Naive thymus-derived CD4-positive, alpha-beta T cell (primary cell): ENCODE measurements around the gene LRRFIP1. TPM values are rescaled to one million over a fixed set of nuclear protein-coding genes. Genes with fewer than 3 reads are reported as not detected.
"Not testable (repeated sequence)": the region's sequence is repeated elsewhere in the genome, so short reads cannot be mapped to it uniquely, and the experiment has no call there.

Source experiments
- ATAC-seq: fragments of 150-1000 bp; cut with Tn5 transposase; 2 replicates; pipeline ENCODE4 v1.10.0; 2021; ENCODE audit warnings: mild to moderate bottlenecking, moderate library complexity
- CTCF ChIA-PET: fragments of 350-600 bp; sonication (Branson Sonifier 250); formaldehyde crosslinking; loops from one replicate; lab custom pipeline; 2021; ENCODE audit warnings: antibody characterized with exemption; lab: Charles Lee
- POLR2A ChIA-PET: fragments of 350-600 bp; sonication (Branson Sonifier 250); formaldehyde crosslinking; loops from one replicate; lab custom pipeline; 2021; ENCODE audit warnings: antibody characterized with exemption, inconsistent platforms; lab: Charles Lee
- DNase-seq, 9 donors: peaks; one replicate each; pipeline versions ENCODE4 v3.0.0 to v3.0.0-alpha.2; 2020 to 2022; ENCODE audit warnings: mixed read lengths in 1 of 9
- H3K27ac ChIP-seq: one replicate; pipeline ENCODE4 v1.7.0; 2013; ENCODE audit warnings: mild to moderate bottlenecking, low read depth, low read length, moderate library complexity
- H3K27me3 ChIP-seq, 2 donors: one replicate each; pipeline ENCODE4 v1.7.0; 2013; ENCODE audit warnings: low read length in 2 of 2, mild to moderate bottlenecking in 2 of 2, moderate library complexity in 2 of 2; ENCODE audit not compliant: control insufficient read depth in 2 of 2, insufficient read depth in 2 of 2
- H3K36me3 ChIP-seq, 3 experiments: 1 replicate in 2 of 3; 2 replicates in 1 of 3; pipeline ENCODE4 v1.7.0; 2013; ENCODE audit warnings: low read length in 3 of 3, mild to moderate bottlenecking in 3 of 3, moderate library complexity in 1 of 3; ENCODE audit not compliant: insufficient read depth in 3 of 3, control insufficient read depth in 2 of 3
- H3K4me1 ChIP-seq, 2 donors: one replicate each; pipeline ENCODE4 v1.7.0; 2013; ENCODE audit warnings: low read length in 2 of 2, mild to moderate bottlenecking in 2 of 2, moderate library complexity in 1 of 2; ENCODE audit not compliant: control insufficient read depth in 2 of 2, insufficient read depth in 2 of 2
- H3K4me3 ChIP-seq: 2 replicates; pipeline ENCODE4 v1.7.0; 2013; ENCODE audit warnings: mild to moderate bottlenecking, low read length
- H3K9me3 ChIP-seq, 3 experiments: 1 replicate in 2 of 3; 2 replicates in 1 of 3; pipeline ENCODE4 v1.7.0; 2013; ENCODE audit warnings: low read length in 3 of 3; ENCODE audit not compliant: control insufficient read depth in 2 of 3
- H3K27ac Mint-ChIP-seq, 9 donors: one replicate each; pipeline ENCODE4 v1.8.0; 2020 to 2022; ENCODE audit warnings: mixed read lengths in 9 of 9, mild to moderate bottlenecking in 8 of 9, moderate library complexity in 5 of 9, inconsistent platforms in 2 of 9
- H3K27me3 Mint-ChIP-seq, 5 donors: one replicate each; pipeline ENCODE4 v1.8.0; 2021 to 2022; ENCODE audit warnings: mixed read lengths in 5 of 5, mild to moderate bottlenecking in 1 of 5
- H3K36me3 Mint-ChIP-seq, 5 donors: one replicate each; pipeline ENCODE4 v1.8.0; 2020 to 2022; ENCODE audit warnings: mixed read lengths in 5 of 5, mild to moderate bottlenecking in 3 of 5, inconsistent platforms in 1 of 5
- H3K4me1 Mint-ChIP-seq, 7 donors: one replicate each; pipeline ENCODE4 v1.8.0; 2020 to 2022; ENCODE audit warnings: mixed read lengths in 7 of 7, mild to moderate bottlenecking in 3 of 7, inconsistent platforms in 1 of 7
- H3K4me3 Mint-ChIP-seq, 10 donors: one replicate each; pipeline ENCODE4 v1.8.0; 2020 to 2022; ENCODE audit warnings: mild to moderate bottlenecking in 10 of 10, mixed read lengths in 10 of 10, moderate library complexity in 6 of 10, inconsistent platforms in 2 of 10
- H3K9me3 Mint-ChIP-seq, 11 donors: one replicate each; pipeline ENCODE4 v1.8.0; 2020 to 2022; ENCODE audit warnings: mixed read lengths in 11 of 11, mild to moderate bottlenecking in 4 of 11, inconsistent platforms in 1 of 11, moderate library complexity in 1 of 11
- intact Hi-C, 2 donors: fragments of 100-400 bp; cut with micrococcal nuclease; formaldehyde crosslinking; loops; one replicate each; pipeline ENCODE4 v1.15.1; 2023
- polyA plus RNA-seq, 2 donors: library from polyadenylated mRNA; unstranded; fragments of 300-500 nt; fragmentation: Illumina TruSeq; gene quantifications; one replicate each; pipeline ENCODE4 v1.2.3, GENCODE V29; 2021
- total RNA-seq, 6 experiments: library from RNA in 5 of 6; stranded (reverse) in 5 of 6; gene quantifications; 1 replicate in 5 of 6; 2 replicates in 1 of 6; pipeline ENCODE4 v1.2.3 and lab custom pipeline; 2021 to 2026

The LRRFIP1 gene
- total and polyA plus RNA-seq, 7 experiments from 2014 or later = 82.2 to 257 (median 105) TPM

GRCh38 chr2:237758185-237758584, 130.8 kb downstream of the LRRFIP1 start:
- H3K36me3 ChIP-seq = peaks cover 12 to 84% (median 46%) of the 10 kb centered on the region in 3 experiments
- no peaks in the 10 kb centered on the region for H3K4me1 ChIP-seq
- DNase-seq (no peak), ATAC-seq (no peak)
- Mint-ChIP-seq H3K4me3 (no peak overlapping the region), H3K9me3 (no peaks in the 10 kb centered on the region), H3K27me3 (no peaks in the 10 kb centered on the region), H3K36me3 (peaks cover 27 to 73% (median 32%) of the 10 kb centered on the region in 5 donors), H3K4me1 (peaks cover 0 to 10% (median 6%) of the 10 kb centered on the region in 7 donors), H3K27ac (no peak overlapping the region)
- CTCF ChIA-PET = interaction anchor here (0.5 to 1.3 kb wide), 3 partner anchors 13 to 124 kb away, joined by 3 to 4 read pairs (median 3); no protein-coding TSS in a partner anchor
- H3K27ac ChIP-seq = no peak overlapping the region
- intact Hi-C loops = no loop called here
- H3K9me3 ChIP-seq = no peaks in the 10 kb centered on the region
- H3K4me3 ChIP-seq = no peak overlapping the region
- POLR2A ChIA-PET = no interaction called here
- H3K27me3 ChIP-seq = no peaks in the 10 kb centered on the region

- no peaks in the 10 kb centered on the region for H3K4me1 ChIP-seq
- DNase-seq = no peak
- ATAC-seq = no peak
- no peaks in the 10 kb centered on the region for H3K27me3 Mint-ChIP-seq
- H3K9me3 Mint-ChIP-seq = no peaks in the 10 kb centered on the region
- H3K36me3 ChIP-seq = peaks cover 9 to 76% (median 47%) of the 10 kb centered on the region in 3 experiments
- H3K27ac Mint-ChIP-seq = no peak overlapping the region
- peaks cover 24 to 73% (median 34%) of the 10 kb centered on the region in 5 donors for H3K36me3 Mint-ChIP-seq
- H3K4me3 Mint-ChIP-seq = no peak overlapping the region
- H3K4me3 ChIP-seq = no peak overlapping the region
- ChIA-PET POLR2A (no interaction called here), CTCF (no interaction called here)
- no peaks in the 10 kb centered on the region for H3K27me3 ChIP-seq
- H3K9me3 ChIP-seq = no peaks in the 10 kb centered on the region
- intact Hi-C loops = no loop called here
- H3K4me1 Mint-ChIP-seq = peaks cover 0 to 14% (median 5%) of the 10 kb centered on the region in 7 donors
- H3K27ac ChIP-seq = no peak overlapping the region
These were observed 131.8 kb downstream of the LRRFIP1 start for GRCh38 chr2:237759176-237759575.

GRCh38 chr2:237760506-237761502, 133.4 kb downstream of the LRRFIP1 start:
- Histone ChIP-seq H3K4me1 (no peaks in the 10 kb centered on the region), H3K27ac (no peak overlapping the region), H3K27me3 (no peaks in the 10 kb centered on the region), H3K4me3 (no peak overlapping the region), H3K36me3 (peaks cover 4 to 63% (median 35%) of the 10 kb centered on the region in 3 experiments), H3K9me3 (no peaks in the 10 kb centered on the region)
- ChIA-PET POLR2A (no interaction called here), CTCF (interaction anchor here (1.3 kb wide), 1 partner anchor 16 kb away, joined by 6 read pairs; no protein-coding TSS in a partner anchor)
- intact Hi-C loops = no loop called here
- H3K27ac Mint-ChIP-seq = no peak overlapping the region
- ATAC-seq (no peak), DNase-seq (no peak)
- peaks cover 0 to 14% (median 5%) of the 10 kb centered on the region in 7 donors for H3K4me1 Mint-ChIP-seq
- no peaks in the 10 kb centered on the region for H3K27me3 Mint-ChIP-seq
- H3K36me3 Mint-ChIP-seq = peaks cover 24 to 68% (median 30%) of the 10 kb centered on the region in 5 donors
- no peak overlapping the region for H3K4me3 Mint-ChIP-seq
- no peaks in the 10 kb centered on the region for H3K9me3 Mint-ChIP-seq

- H3K36me3 ChIP-seq = peaks cover 4 to 61% (median 25%) of the 10 kb centered on the region in 3 experiments
- intact Hi-C loops, H3K9me3 Mint-ChIP-seq, H3K9me3 ChIP-seq, ATAC-seq, DNase-seq, H3K27ac ChIP-seq, H3K27me3 ChIP-seq, H3K27me3 Mint-ChIP-seq, POLR2A ChIA-PET, H3K4me3 ChIP-seq, H3K4me3 Mint-ChIP-seq, H3K4me1 ChIP-seq: not testable (repeated sequence)
- Mint-ChIP-seq H3K4me1 (peaks cover 0 to 14% (median 4%) of the 10 kb centered on the region in 7 donors), H3K36me3 (peaks cover 14 to 63% (median 29%) of the 10 kb centered on the region in 5 donors), H3K27ac (peak overlapping the region in 5 of 9 donors; percentile 50 to 69 (median 55))
- CTCF ChIA-PET = interaction anchor here (1.3 kb wide), 1 partner anchor 18 kb away, joined by 6 read pairs; no protein-coding TSS in a partner anchor
These were observed 135.2 kb downstream of the LRRFIP1 start for GRCh38 chr2:237762291-237763182.

DNA sequence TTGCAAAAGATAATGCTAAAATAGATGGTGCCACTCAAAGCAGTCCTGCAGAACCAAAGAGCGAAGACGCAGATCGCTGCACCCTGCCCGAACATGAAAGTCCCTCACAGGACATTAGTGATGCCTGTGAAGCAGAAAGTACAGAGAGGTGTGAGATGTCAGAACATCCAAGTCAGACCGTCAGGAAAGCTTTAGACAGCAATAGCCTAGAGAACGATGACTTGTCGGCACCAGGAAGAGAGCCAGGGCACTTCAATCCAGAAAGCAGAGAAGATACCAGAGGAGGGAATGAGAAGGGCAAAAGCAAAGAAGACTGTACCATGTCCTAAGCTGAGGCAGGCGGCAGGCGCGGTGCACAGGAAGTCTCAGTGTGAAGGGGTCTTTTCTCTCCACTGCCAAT, 136.4 kb downstream of the LRRFIP1 start:
- DNase-seq (no peak), ATAC-seq (no peak)
- Histone ChIP-seq H3K9me3 (no peaks in the 10 kb centered on the region), H3K36me3 (peaks cover 4 to 52% (median 25%) of the 10 kb centered on the region in 3 experiments), H3K4me3 (no peak overlapping the region), H3K4me1 (no peaks in the 10 kb centered on the region), H3K27ac (no peak overlapping the region), H3K27me3 (no peaks in the 10 kb centered on the region)
- H3K4me3 Mint-ChIP-seq = no peak overlapping the region
- intact Hi-C loops = no loop called here
- H3K27ac Mint-ChIP-seq = no peak overlapping the region
- POLR2A ChIA-PET = no interaction called here
- no peaks in the 10 kb centered on the region for H3K9me3 Mint-ChIP-seq
- CTCF ChIA-PET = no interaction called here
- H3K27me3 Mint-ChIP-seq = no peaks in the 10 kb centered on the region
- H3K4me1 Mint-ChIP-seq = peaks cover 0 to 14% (median 5%) of the 10 kb centered on the region in 7 donors
- H3K36me3 Mint-ChIP-seq = peaks cover 20 to 60% (median 29%) of the 10 kb centered on the region in 5 donors

- H3K4me3 Mint-ChIP-seq, H3K9me3 Mint-ChIP-seq, H3K4me1 ChIP-seq, H3K27me3 Mint-ChIP-seq, H3K4me3 ChIP-seq, DNase-seq, intact Hi-C loops, H3K27ac Mint-ChIP-seq, H3K27ac ChIP-seq, ATAC-seq, H3K9me3 ChIP-seq, CTCF ChIA-PET, H3K27me3 ChIP-seq, POLR2A ChIA-PET: not testable (repeated sequence)
- peaks cover 14 to 58% (median 26%) of the 10 kb centered on the region in 5 donors for H3K36me3 Mint-ChIP-seq
- H3K4me1 Mint-ChIP-seq = peaks cover 0 to 14% (median 5%) of the 10 kb centered on the region in 7 donors
- H3K36me3 ChIP-seq = peaks cover 0 to 46% (median 25%) of the 10 kb centered on the region in 3 experiments
These were observed 137.7 kb downstream of the LRRFIP1 start for GRCh38 chr2:237765122-237765521.
